Ovary (tissue), 3 donors: Measurements from ENCODE around the gene SRRT.

Experiments used
- EP300 ChIP-seq: sonication (generic); formaldehyde crosslinking; IDR thresholded peaks from one replicate; pipeline ENCODE4 v1.6.1; 2017; ENCODE audit warnings: antibody characterized with exemption
- POLR2A ChIP-seq: fragments of 450-650 bp; IDR thresholded peaks from one replicate; pipeline ENCODE4 v1.6.1; 2017; ENCODE audit warnings: antibody characterized with exemption, mild to moderate bottlenecking, moderate library complexity
- TF ChIP-seq, protein P1 (sequence below), 3 donors: fragments of 450-650 bp in 2 of 3; fragments of 200-600 bp in 1 of 3; IDR thresholded peaks; one replicate each; pipeline versions ENCODE4 v1.5.1 to v1.8.0; 2016 to 2022; ENCODE audit warnings: antibody characterized with exemption in 3 of 3, mild to moderate bottlenecking in 1 of 3
- donor health status: DM: no; HTN: no; CAD: no.

DNA sequence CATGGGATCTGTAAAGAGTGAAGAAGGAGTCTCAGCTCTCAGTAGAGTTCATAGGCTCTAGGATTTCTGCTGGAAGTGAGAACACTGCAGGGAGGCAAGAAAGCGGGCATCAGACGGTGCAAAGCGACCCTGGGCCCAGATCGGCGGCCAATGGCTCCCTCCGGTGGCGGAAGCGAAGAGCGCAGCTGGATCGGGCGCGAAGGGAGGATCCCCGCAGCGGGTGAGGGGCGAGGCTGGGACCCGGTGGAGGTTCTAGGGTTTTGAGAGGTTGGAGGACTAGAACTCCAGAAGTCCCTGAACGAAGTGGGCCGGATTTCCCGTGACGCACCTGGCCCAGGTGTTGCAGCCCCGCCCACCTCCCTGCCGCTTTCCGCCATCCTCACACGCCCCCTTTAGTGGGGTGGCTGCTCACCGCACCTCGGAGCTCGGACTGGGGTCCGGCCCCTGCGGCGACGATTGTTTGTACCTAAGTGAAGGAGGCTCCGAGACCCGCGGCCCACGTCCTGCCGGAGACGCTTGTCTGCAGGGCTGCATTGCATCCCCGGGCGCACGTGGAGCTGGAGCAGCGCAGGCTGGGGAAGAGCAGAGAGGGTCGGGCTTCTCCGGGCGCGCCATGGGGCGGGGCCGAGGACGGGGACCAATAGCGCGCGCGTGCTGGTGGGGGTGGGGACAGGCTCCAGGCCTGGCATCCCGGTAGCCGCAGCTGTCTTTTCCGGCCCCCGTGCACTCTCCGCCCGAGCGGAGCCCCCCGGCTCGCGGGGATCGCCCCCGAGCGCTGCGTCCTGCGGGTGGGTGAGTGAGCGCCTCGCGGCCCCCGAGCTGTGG, 22.6 kb upstream of the SRRT start, which contains the start of gene SLC12A9:
- TF ChIP-seq, protein P1, sequence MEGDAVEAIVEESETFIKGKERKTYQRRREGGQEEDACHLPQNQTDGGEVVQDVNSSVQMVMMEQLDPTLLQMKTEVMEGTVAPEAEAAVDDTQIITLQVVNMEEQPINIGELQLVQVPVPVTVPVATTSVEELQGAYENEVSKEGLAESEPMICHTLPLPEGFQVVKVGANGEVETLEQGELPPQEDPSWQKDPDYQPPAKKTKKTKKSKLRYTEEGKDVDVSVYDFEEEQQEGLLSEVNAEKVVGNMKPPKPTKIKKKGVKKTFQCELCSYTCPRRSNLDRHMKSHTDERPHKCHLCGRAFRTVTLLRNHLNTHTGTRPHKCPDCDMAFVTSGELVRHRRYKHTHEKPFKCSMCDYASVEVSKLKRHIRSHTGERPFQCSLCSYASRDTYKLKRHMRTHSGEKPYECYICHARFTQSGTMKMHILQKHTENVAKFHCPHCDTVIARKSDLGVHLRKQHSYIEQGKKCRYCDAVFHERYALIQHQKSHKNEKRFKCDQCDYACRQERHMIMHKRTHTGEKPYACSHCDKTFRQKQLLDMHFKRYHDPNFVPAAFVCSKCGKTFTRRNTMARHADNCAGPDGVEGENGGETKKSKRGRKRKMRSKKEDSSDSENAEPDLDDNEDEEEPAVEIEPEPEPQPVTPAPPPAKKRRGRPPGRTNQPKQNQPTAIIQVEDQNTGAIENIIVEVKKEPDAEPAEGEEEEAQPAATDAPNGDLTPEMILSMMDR (IDR thresholded peaks at IDR 0.05) = peak; percentile 94 to 95 (median 94)
- TF ChIP-seq EP300 (no peak), POLR2A (no peak)
